Activated CD4-positive, alpha-beta memory T cell treated with anti-CD3 and anti-CD28 coated beads for 36 hours (primary cell): Measurements from ENCODE around the gene MRPL54. TPM values are rescaled to one million over a fixed set of nuclear protein-coding genes. Genes with fewer than 3 reads are reported as not detected.

Experiments used
- CTCF ChIA-PET: fragments of 350-600 bp; sonication (Branson Sonifier 250); formaldehyde crosslinking; loops from one replicate; lab custom pipeline; 2021; ENCODE audit warnings: antibody characterized with exemption, inconsistent platforms; lab: Charles Lee
- POLR2A ChIA-PET: fragments of 350-600 bp; sonication (Branson Sonifier 250); formaldehyde crosslinking; loops from one replicate; lab custom pipeline; 2021; ENCODE audit warnings: antibody characterized with exemption; lab: Charles Lee
- DNase-seq: peaks from one replicate; pipeline ENCODE4 v3.0.0-alpha.2; 2020
- H3K27ac Mint-ChIP-seq: one replicate; pipeline ENCODE4 v1.8.0; 2021; ENCODE audit warnings: mixed read lengths
- H3K27me3 Mint-ChIP-seq: one replicate; pipeline ENCODE4 v1.8.0; 2021; ENCODE audit warnings: mixed read lengths
- H3K36me3 Mint-ChIP-seq: one replicate; pipeline ENCODE4 v1.8.0; 2021; ENCODE audit warnings: mixed read lengths
- H3K4me1 Mint-ChIP-seq: one replicate; pipeline ENCODE4 v1.8.0; 2021; ENCODE audit warnings: low read depth, mixed read lengths
- H3K4me3 Mint-ChIP-seq: one replicate; pipeline ENCODE4 v1.8.0; 2021; ENCODE audit warnings: mild to moderate bottlenecking, mixed read lengths
- H3K9me3 Mint-ChIP-seq: one replicate; pipeline ENCODE4 v1.8.0; 2021; ENCODE audit warnings: mixed read lengths
- intact Hi-C: fragments of 100-400 bp; cut with micrococcal nuclease; formaldehyde crosslinking; loops from one replicate; pipeline ENCODE4 v1.15.1; 2023
- total RNA-seq, 2 experiments: library from RNA; stranded (reverse); gene quantifications; one replicate each; pipeline ENCODE4 v1.2.3, GENCODE V29; 2021

MRPL54 gene
- total RNA-seq, 2 experiments from 2014 or later, result 63.2 to 65.2 TPM

DNA sequence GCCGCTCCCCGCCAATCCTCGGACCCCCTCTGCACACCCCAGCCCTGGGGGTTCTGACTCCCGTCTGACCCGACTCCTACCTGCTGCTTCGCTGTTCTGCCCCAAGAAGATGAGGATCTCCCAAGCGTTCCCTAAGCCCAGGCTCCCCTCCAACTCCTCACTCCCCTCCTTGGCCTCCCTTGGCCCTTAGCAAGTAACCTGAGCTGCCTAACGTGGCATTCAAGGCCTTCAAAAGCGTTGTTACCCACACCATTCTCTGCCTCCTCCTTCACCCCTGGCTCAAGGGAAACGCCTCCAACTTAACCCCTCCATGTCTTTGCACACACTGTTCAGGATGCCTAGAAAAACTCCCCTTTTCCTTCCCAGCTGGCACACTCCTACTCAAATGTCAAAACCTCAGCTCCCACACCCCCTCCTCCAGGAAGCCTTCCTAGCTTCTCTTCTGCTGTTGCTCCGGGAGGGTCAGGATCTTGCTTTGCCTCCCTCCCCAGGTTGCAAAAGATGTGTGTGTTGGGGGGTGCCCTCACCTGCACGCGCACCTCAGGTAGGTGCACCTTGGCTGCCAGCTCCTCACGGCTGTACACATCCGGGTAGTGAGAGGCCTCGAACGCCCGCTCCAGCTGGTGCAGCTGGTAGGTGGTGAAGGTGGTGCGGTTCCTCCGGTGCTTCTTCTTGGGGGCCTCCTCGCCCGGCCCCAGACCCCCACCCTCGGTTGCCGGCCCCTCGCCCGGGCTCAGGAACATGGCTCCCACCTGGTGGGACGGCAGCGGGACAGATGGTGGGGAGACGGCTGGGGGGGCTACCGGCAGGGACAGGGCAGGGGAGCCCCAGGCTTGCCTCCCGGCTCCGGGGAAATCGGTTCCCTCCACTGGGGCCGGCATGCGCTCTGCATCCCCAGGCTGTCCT lies 8.8 kb downstream of the MRPL54 start:
- Mint-ChIP-seq H3K4me1 (peaks cover 6% of the 10 kb centered on the region), H3K9me3 (no peaks in the 10 kb centered on the region), H3K27me3 (no peaks in the 10 kb centered on the region), H3K36me3 (peaks cover 11% of the 10 kb centered on the region), H3K27ac (no peak overlapping the region), H3K4me3 (no peak overlapping the region)
- ChIA-PET POLR2A (no interaction called here), CTCF (no interaction called here)
- intact Hi-C loops, result no loop called here
- DNase-seq, result no peak

DNA sequence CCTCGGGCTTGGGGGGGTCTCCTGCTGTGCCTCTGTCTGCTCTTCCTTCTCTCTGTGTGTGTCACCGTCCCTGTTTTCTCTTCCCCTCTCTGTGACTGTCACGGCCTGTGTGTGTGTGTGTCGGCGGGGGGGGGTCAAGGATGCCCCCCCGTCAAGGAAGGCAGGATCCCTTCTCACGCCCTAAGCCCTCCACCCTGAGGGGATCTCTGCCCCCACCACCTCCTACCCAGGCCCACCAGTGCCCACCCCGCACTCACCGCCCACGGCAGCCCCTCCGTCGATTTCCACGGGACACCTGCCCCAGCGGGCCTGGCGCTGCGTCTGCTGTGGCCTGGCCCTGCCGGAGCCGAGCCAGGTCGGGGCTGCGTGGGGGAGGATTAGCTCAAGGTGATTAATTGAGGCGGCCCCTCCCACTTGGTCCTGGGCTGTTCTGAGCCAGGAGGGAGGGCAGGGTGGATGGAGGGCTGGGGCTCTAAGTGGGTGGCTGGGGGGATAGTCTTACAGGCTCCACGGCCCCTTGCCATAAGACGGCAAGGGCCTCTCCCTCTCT lies 9.5 kb downstream of the MRPL54 start, which contains the start of gene RAX2:
RAX2 (minus strand) TSS at position 323 of the 550 bp plus-strand sequence. CDS start 486 bp downstream, outside the sequence.
- no peak within 1 kb of the TSS for H3K4me3 Mint-ChIP-seq
- no peaks in the 10 kb centered on the region for H3K27me3 Mint-ChIP-seq
- DNase-seq, result no peak
- CTCF ChIA-PET, result no interaction called here
- no peak within 1 kb of the TSS for H3K27ac Mint-ChIP-seq
- intact Hi-C loops, result no loop called here
- POLR2A ChIA-PET, result no interaction called here
- no peaks in the 10 kb centered on the region for H3K4me1 Mint-ChIP-seq
- peaks cover 5% of the 10 kb centered on the region for H3K36me3 Mint-ChIP-seq
- no peaks in the 10 kb centered on the region for H3K9me3 Mint-ChIP-seq

- no peak overlapping the region for H3K4me3 Mint-ChIP-seq
- CTCF ChIA-PET, result no interaction called here
- POLR2A ChIA-PET, result no interaction called here
- no peak overlapping the region for H3K27ac Mint-ChIP-seq
- H3K9me3 Mint-ChIP-seq, result no peaks in the 10 kb centered on the region
- peaks cover 2% of the 10 kb centered on the region for H3K36me3 Mint-ChIP-seq
- no peaks in the 10 kb centered on the region for H3K4me1 Mint-ChIP-seq
- no peaks in the 10 kb centered on the region for H3K27me3 Mint-ChIP-seq
- intact Hi-C loops, result no loop called here
- DNase-seq, result no peak
Observed at GRCh38 chr19:3773814-3774515, 11.5 kb downstream of the MRPL54 start.

- POLR2A ChIA-PET, result no interaction called here
- Mint-ChIP-seq H3K4me3 (no peak overlapping the region), H3K4me1 (no peaks in the 10 kb centered on the region), H3K27me3 (no peaks in the 10 kb centered on the region), H3K36me3 (peaks cover 2% of the 10 kb centered on the region), H3K27ac (no peak overlapping the region), H3K9me3 (no peaks in the 10 kb centered on the region)
- no peak for DNase-seq
- CTCF ChIA-PET, result no interaction called here
- intact Hi-C loops, result no loop called here
Observed at GRCh38 chr19:3774621-3775373, 12.3 kb downstream of the MRPL54 start.

DNA sequence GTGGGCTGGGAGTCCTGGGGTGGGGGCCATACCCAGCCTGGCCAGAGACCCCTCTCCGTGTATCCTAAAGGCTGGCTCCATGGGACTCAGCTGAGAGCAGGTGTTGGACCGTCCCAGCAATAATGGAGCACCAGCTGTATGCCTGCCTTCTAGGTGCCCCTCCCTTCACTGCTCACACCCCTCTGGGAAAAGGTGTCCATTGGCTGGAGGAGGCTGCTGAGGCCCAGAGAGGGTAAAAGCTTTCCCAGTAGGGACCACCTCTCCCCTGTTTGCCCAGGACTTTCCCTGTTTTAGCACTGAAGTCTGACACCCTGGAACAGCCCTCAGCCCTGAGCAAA lies 12.9 kb downstream of the MRPL54 start:
- Mint-ChIP-seq H3K4me1 (no peaks in the 10 kb centered on the region), H3K4me3 (no peak overlapping the region), H3K9me3 (no peaks in the 10 kb centered on the region), H3K27me3 (no peaks in the 10 kb centered on the region), H3K27ac (no peak overlapping the region), H3K36me3 (no peaks in the 10 kb centered on the region)
- ChIA-PET POLR2A (no interaction called here), CTCF (interaction anchor here (1.1 kb wide), 1 partner anchor 47 kb away, joined by 3 read pairs; no protein-coding TSS in a partner anchor)
- intact Hi-C loops, result no loop called here
- DNase-seq, result no peak

GRCh38 chr19:3775831-3776230 lies 13.3 kb downstream of the MRPL54 start:
- no peaks in the 10 kb centered on the region for H3K27me3 Mint-ChIP-seq
- no peaks in the 10 kb centered on the region for H3K4me1 Mint-ChIP-seq
- H3K27ac Mint-ChIP-seq, result no peak overlapping the region
- CTCF ChIA-PET, result interaction anchor here (1.1 kb wide), 1 partner anchor 46 kb away, joined by 3 read pairs; no protein-coding TSS in a partner anchor
- peaks cover under 1% of the 10 kb centered on the region for H3K9me3 Mint-ChIP-seq
- intact Hi-C loops, result no loop called here
- no peak overlapping the region for H3K4me3 Mint-ChIP-seq
- DNase-seq, result no peak
- POLR2A ChIA-PET, result no interaction called here
- H3K36me3 Mint-ChIP-seq, result peaks cover under 1% of the 10 kb centered on the region

DNA sequence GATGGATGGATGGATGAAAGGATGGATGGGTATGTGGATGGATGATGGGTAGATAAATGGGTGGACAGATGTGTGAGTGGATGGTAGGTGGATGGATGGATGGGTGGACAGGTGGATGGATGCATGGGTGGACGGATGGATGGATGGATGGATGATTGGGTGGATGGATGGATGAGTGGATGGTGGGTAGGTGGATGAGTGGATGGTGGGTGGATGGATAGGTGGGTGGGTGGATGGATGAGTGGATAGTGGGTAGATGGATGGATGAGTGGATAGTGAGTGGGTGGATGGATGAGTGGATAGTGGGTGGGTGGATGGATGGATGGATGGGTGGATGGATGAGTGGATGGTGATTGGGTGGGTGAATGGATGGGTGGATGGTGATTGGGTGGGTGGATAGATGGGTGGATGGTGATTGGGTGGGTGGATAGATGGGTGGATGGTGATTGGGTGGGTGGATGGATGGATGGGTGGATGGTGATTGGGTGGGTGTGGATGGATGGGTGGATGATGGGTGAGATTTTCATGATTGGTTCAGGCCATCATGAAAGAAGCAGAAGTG lies 14.1 kb downstream of the MRPL54 start:
- H3K27ac Mint-ChIP-seq, result no peak overlapping the region
- no peaks in the 10 kb centered on the region for H3K27me3 Mint-ChIP-seq
- intact Hi-C loops, result no loop called here
- ChIA-PET CTCF (interaction anchor here (1.1 kb wide), 1 partner anchor 46 kb away, joined by 3 read pairs; no protein-coding TSS in a partner anchor), POLR2A (no interaction called here)
- DNase-seq, result no peak
- H3K36me3 Mint-ChIP-seq, result peaks cover 7% of the 10 kb centered on the region
- no peak overlapping the region for H3K4me3 Mint-ChIP-seq
- H3K9me3 Mint-ChIP-seq, result peaks cover 8% of the 10 kb centered on the region
- H3K4me1 Mint-ChIP-seq, result no peaks in the 10 kb centered on the region

- Mint-ChIP-seq H3K9me3 (peaks cover 19% of the 10 kb centered on the region), H3K36me3 (peaks cover 21% of the 10 kb centered on the region), H3K4me1 (no peaks in the 10 kb centered on the region), H3K27ac (no peak overlapping the region), H3K4me3 (no peak overlapping the region), H3K27me3 (no peaks in the 10 kb centered on the region)
- POLR2A ChIA-PET, result no interaction called here
- intact Hi-C loops, result no loop called here
- CTCF ChIA-PET, result no interaction called here
- no peak for DNase-seq
Observed at GRCh38 chr19:3778104-3778867, 15.8 kb downstream of the MRPL54 start.

DNA sequence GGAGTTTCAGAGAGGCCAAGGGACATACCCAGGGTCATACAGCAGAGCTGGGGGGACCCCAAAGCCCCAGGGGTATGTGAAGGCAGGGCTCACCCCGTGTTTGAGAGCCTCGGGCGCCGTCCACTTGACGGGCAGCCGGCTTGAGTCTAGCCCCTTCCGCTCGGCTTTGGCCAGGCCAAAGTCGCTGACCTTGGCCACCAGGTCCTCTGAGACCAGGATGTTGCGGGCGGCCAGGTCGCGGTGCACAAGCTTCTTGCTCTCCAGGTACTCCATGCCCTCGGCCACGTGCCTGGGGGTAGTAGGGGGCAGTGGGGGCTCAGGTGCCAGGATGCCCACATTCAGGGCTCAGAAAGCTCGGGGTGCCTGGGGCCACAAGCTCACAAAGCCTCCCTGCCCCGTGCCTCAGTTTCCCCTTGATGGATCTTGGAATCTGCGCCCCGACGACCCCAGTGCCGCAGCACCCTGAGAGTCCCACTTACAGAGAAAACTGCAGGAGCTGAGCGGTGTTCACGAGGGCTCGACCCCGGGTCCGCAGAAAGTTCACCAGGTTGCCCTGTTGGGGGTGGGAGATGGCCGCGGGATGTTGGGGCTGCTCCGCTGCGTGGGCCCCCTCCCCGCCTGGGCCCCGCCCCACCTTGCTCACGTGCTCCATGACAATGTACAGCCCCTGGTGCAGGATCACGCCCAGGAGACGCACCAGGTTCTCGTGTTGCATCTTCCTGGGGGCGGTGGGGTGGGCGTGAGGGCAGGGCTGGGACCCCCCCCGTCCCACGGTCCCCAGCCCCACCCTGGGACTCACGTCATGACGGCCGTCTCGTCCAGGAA lies 16.6 kb downstream of the MRPL54 start:
- ChIA-PET CTCF (interaction anchor here (1.4 to 2.4 kb wide), 2 partner anchors 43 to 361 kb away, joined by 3 to 6 read pairs; no protein-coding TSS in a partner anchor), POLR2A (no interaction called here)
- DNase-seq, result no peak
- no peak overlapping the region for H3K4me3 Mint-ChIP-seq
- no peaks in the 10 kb centered on the region for H3K4me1 Mint-ChIP-seq
- no peaks in the 10 kb centered on the region for H3K27me3 Mint-ChIP-seq
- H3K36me3 Mint-ChIP-seq, result peaks cover 24% of the 10 kb centered on the region
- H3K27ac Mint-ChIP-seq, result no peak overlapping the region
- intact Hi-C loops, result no loop called here
- H3K9me3 Mint-ChIP-seq, result peaks cover 19% of the 10 kb centered on the region

DNA sequence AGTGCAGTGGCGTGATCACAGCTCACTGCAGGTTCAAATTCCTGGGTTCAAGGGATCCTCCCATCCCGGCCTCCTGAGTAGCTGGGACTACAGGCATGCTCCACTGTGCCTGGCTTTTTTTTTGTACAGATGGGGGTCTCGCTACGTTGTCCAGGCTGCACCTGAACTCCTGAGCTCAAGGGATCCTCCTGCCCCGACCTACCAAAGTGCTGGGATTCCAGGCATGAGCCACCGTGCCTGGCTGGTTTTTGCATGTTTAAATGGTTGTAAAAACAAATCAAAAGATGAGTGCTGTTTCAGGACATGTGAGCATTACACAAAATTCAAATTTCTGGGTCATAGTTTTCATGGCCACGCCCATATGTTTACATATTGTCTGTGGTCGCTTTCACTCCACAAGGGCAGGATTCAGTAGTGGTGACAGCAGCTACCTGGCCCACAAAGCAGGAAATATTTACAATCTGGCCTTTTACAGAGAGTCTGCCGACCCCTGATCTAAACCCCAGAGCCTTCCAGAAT lies 18.4 kb downstream of the MRPL54 start:
- H3K36me3 Mint-ChIP-seq, result peaks cover 24% of the 10 kb centered on the region
- no peaks in the 10 kb centered on the region for H3K27me3 Mint-ChIP-seq
- POLR2A ChIA-PET, result interaction anchor here (0.6 to 1.6 kb wide), 2 partner anchors 17 to 188 kb away, joined by 3 to 5 read pairs; no protein-coding TSS in a partner anchor
- DNase-seq, result no peak
- intact Hi-C loops, result no loop called here
- no peak overlapping the region for H3K4me3 Mint-ChIP-seq
- H3K4me1 Mint-ChIP-seq, result peaks cover 8% of the 10 kb centered on the region
- no peak overlapping the region for H3K27ac Mint-ChIP-seq
- peaks cover 19% of the 10 kb centered on the region for H3K9me3 Mint-ChIP-seq
- CTCF ChIA-PET, result interaction anchor here (1.4 to 2.4 kb wide), 2 partner anchors 42 to 359 kb away, joined by 3 to 6 read pairs; no protein-coding TSS in a partner anchor
